HepG2 (cell line): Measurements from ENCODE around the gene ZFP36L2. TPM values are rescaled to one million over a fixed set of nuclear protein-coding genes. Genes with fewer than 3 reads are reported as not detected.
A peak's percentile ranks its signal among the peaks of the same experiment; 100 is the strongest.

Experiments
- CAMTA2 ChIP-seq: sonication (generic); formaldehyde crosslinking; IDR thresholded peaks from 2 replicates; pipeline ENCODE4 v1.4.0; 2020; ENCODE audit warnings: mild to moderate bottlenecking, missing genetic modification reagents, borderline replicate concordance
- CREB1 ChIP-seq, 2 experiments: fragments of 450-650 bp in 1 of 2; IDR thresholded peaks; 2 replicates each; pipeline ENCODE4 v1.6.1; 2016 to 2017; ENCODE audit warnings: control low read depth in 1 of 2, mild to moderate bottlenecking in 1 of 2, missing compliant biosample characterization in 1 of 2, missing genetic modification characterization in 1 of 2
- GPN1 ChIP-seq: sonication (generic); formaldehyde crosslinking; IDR thresholded peaks from 2 replicates; pipeline ENCODE4 v1.5.1; 2020; ENCODE audit warnings: missing genetic modification reagents, borderline replicate concordance
- LCORL ChIP-seq, 2 experiments: fragments of 450-650 bp in 1 of 2; sonication (generic) in 1 of 2; formaldehyde crosslinking in 1 of 2; IDR thresholded peaks; 2 replicates each; pipeline versions ENCODE4 v1.5.0 to v1.6.1; 2017 to 2020; ENCODE audit warnings: antibody characterized with exemption in 1 of 2, missing genetic modification reagents in 1 of 2
- MAZ ChIP-seq, 2 experiments: sonication (generic) in 1 of 2; formaldehyde crosslinking in 1 of 2; IDR thresholded peaks; 2 replicates each; pipeline versions ENCODE4 v1.5.0 to v1.6.1; 2012 to 2020; ENCODE audit warnings: low read depth in 2 of 2, mild to moderate bottlenecking in 2 of 2, borderline replicate concordance in 1 of 2, improper control_type of control experiment in 1 of 2, low read length in 1 of 2, missing genetic modification reagents in 1 of 2, moderate library complexity in 1 of 2
- MED8 ChIP-seq: sonication (generic); formaldehyde crosslinking; IDR thresholded peaks from 2 replicates; pipeline ENCODE4 v1.8.1; 2023; ENCODE audit warnings: mild to moderate bottlenecking, missing genetic modification reagents; ENCODE audit not compliant: insufficient replicate concordance
- NONO ChIP-seq, 2 experiments: fragments of 450-650 bp in 1 of 2; sonication (generic) in 1 of 2; formaldehyde crosslinking in 1 of 2; IDR thresholded peaks in 1 of 2; conservative IDR thresholded peaks in 1 of 2; 2 replicates each; pipeline versions ENCODE4 v1.6.1 to v1.8.0; 2017 to 2022; ENCODE audit warnings: mild to moderate bottlenecking in 1 of 2, missing genetic modification reagents in 1 of 2, moderate library complexity in 1 of 2
- SRY ChIP-seq: sonication (generic); formaldehyde crosslinking; IDR thresholded peaks from 2 replicates; pipeline ENCODE4 v1.8.0; 2022; ENCODE audit warnings: mild to moderate bottlenecking, missing genetic modification reagents
- STAT6 ChIP-seq: sonication (generic); formaldehyde crosslinking; IDR thresholded peaks from 2 replicates; pipeline ENCODE4 v1.4.0; 2020; ENCODE audit warnings: missing genetic modification reagents, mild to moderate bottlenecking, borderline replicate concordance
- TOE1 ChIP-seq: sonication (generic); formaldehyde crosslinking; IDR thresholded peaks from 2 replicates; pipeline ENCODE4 v1.4.0; 2020; ENCODE audit warnings: mild to moderate bottlenecking, missing genetic modification reagents
- XBP1 ChIP-seq: sonication (generic); formaldehyde crosslinking; IDR thresholded peaks from 2 replicates; pipeline ENCODE4 v1.5.0; 2020; ENCODE audit warnings: missing genetic modification reagents
- ZIK1 ChIP-seq: sonication (generic); formaldehyde crosslinking; IDR thresholded peaks from 2 replicates; pipeline ENCODE4 v1.5.0; 2020; ENCODE audit warnings: mild to moderate bottlenecking, low read depth, missing genetic modification reagents, borderline replicate concordance
- ZMAT5 ChIP-seq: sonication (generic); formaldehyde crosslinking; IDR thresholded peaks from 2 replicates; pipeline ENCODE4 v1.5.0; 2020; ENCODE audit warnings: mild to moderate bottlenecking, low read depth, missing genetic modification reagents, borderline replicate concordance
- ZNF251 ChIP-seq: sonication (generic); formaldehyde crosslinking; IDR thresholded peaks from 2 replicates; pipeline ENCODE4 v1.9.0; 2021; ENCODE audit warnings: mild to moderate bottlenecking, missing genetic modification reagents
- ZNF275 ChIP-seq: sonication (generic); formaldehyde crosslinking; IDR thresholded peaks from 2 replicates; pipeline ENCODE4 v1.8.0; 2022; ENCODE audit warnings: missing genetic modification reagents, mild to moderate bottlenecking, inconsistent platforms, borderline replicate concordance
- ZNF460 ChIP-seq: sonication (generic); formaldehyde crosslinking; IDR thresholded peaks from 2 replicates; pipeline ENCODE4 v1.5.1; 2020; ENCODE audit warnings: missing genetic modification reagents, mild to moderate bottlenecking, borderline replicate concordance
- ZNF574 ChIP-seq: sonication (generic); formaldehyde crosslinking; IDR thresholded peaks from 2 replicates; pipeline ENCODE4 v1.4.0; 2020; ENCODE audit warnings: missing genetic modification reagents
- ZNF747 ChIP-seq: sonication (generic); formaldehyde crosslinking; IDR thresholded peaks from 2 replicates; pipeline ENCODE4 v1.8.1; 2023; ENCODE audit warnings: missing genetic modification reagents, mild to moderate bottlenecking, borderline replicate concordance
- polyA plus RNA-seq, 8 experiments: library from polyadenylated mRNA; depleted of rRNA in 3 of 8; stranded (reverse) in 7 of 8; unstranded in 1 of 8; fragments of >200 nt; fragmentation: Illumina TruSeq in 4 of 8; extraction: Trizol in 4 of 8; gene quantifications; 2 replicates each; pipeline versions ENCODE4 v1.2.1 to v1.2.3, GENCODE V29; 2011 to 2016; ENCODE audit warnings: low read depth in 4 of 8, missing spikeins in 1 of 8, mixed read lengths in 1 of 8; ENCODE audit not compliant: insufficient read depth in 1 of 8
- total RNA-seq, 5 experiments: library from RNA; depleted of rRNA; stranded (reverse); fragments of >200 nt; fragmentation: Illumina TruSeq; extraction: Trizol; gene quantifications; 2 replicates each; pipeline ENCODE4 v1.2.3, GENCODE V29; 2016; ENCODE audit warnings: low read depth in 1 of 5

The ZFP36L2 gene
- total and polyA plus RNA-seq, 2 of the 13 experiments (the other 11 are each of a cell fraction or from before 2014, with no cell fraction given): 11.2 to 21.8 TPM

GRCh38 chr2:43258547-43259156 is 32.2 kb upstream of the ZFP36L2 start (continued):
- no peak for TF ChIP-seq GPN1
- no peak for TF ChIP-seq ZIK1 (CRISPR knock-in tag)
- no peak; the same call in 1 of the 2 replicates for TF ChIP-seq TOE1
- no peak for TF ChIP-seq SRY (CRISPR knock-in tag)
- no peak for TF ChIP-seq ZNF460
- TF ChIP-seq CREB1 (IDR thresholded peaks at IDR 0.05): no peak
- TF ChIP-seq CREB1 (CRISPR knock-in tag; IDR thresholded peaks at IDR 0.05): peak; percentile 47; the same call in 1 of the 2 replicates
- no peak for TF ChIP-seq CAMTA2 (CRISPR knock-in tag)
- no peak for TF ChIP-seq XBP1 (CRISPR knock-in tag)
- TF ChIP-seq STAT6: no peak
- TF ChIP-seq ZMAT5 (CRISPR knock-in tag): no peak
- no peak for TF ChIP-seq NONO (IDR thresholded peaks at IDR 0.05)
- TF ChIP-seq NONO (CRISPR knock-in tag; conservative IDR thresholded peaks at IDR 0.05): no peak; the same call in 1 of the 2 replicates
- no peak; the same call in 1 of the 2 replicates for TF ChIP-seq ZNF275 (CRISPR knock-in tag)
- no peak for TF ChIP-seq MED8 (CRISPR knock-in tag)
- no peak for TF ChIP-seq LCORL (IDR thresholded peaks at IDR 0.05)
- no peak; the same call in 1 of the 2 replicates for TF ChIP-seq LCORL (CRISPR knock-in tag; IDR thresholded peaks at IDR 0.05)
- no peak for TF ChIP-seq ZNF251
- TF ChIP-seq ZNF747 (CRISPR knock-in tag): no peak
- TF ChIP-seq ZNF574 (CRISPR knock-in tag): no peak
- no peak for TF ChIP-seq MAZ (IDR thresholded peaks at IDR 0.05; ENCODE audit: borderline replicate concordance, low read depth, low read length)
- no peak for TF ChIP-seq MAZ (CRISPR knock-in tag; IDR thresholded peaks at IDR 0.05; ENCODE audit: low read depth)
